ENCODE data around the gene SLC48A1.

Gene SLC48A1

DNA sequence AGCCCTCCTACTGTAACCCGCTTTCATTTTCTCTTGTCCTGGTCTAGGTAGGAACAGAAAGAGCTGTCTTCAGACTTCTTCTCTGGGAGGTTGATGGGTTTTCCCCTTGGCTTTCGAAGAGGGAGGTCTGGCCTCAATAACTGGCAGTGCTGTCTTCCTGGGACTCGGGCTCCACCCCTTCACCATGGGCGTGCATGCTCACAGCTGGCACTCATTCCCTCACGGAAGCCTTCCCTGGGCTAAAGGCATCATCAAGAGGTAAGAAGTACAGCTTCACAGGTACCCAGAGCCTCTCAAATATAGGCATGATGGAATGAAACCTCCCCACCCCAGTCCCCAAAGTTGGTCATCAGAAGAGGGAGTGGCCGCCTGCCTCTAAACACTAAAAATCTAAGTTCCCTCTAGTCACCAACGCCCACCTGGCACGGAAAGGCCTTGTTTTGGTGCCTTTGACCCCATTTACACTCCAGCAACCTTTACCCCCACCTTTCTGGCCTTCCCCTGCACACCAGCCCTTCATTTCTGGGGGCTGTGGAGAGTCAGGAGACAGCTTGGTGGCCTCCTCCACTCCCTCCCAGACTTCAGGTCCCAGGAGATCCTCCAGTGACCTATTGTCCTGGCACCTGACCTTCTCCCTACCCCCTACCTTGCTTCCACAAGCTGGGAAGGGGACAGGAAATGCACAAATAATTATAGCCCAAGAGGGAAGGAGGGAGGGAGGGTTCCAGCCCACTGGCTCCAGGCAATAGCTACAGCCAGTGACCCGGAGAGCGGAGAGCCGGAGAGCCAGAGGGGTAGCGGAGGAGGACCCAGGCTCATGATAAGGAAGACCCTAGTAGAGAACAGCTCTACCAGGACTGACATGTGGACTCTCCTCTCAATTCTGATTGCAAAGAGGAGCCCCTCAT lies 17.1 kb upstream of the SLC48A1 start:
- no peak for DNase-seq

DNA sequence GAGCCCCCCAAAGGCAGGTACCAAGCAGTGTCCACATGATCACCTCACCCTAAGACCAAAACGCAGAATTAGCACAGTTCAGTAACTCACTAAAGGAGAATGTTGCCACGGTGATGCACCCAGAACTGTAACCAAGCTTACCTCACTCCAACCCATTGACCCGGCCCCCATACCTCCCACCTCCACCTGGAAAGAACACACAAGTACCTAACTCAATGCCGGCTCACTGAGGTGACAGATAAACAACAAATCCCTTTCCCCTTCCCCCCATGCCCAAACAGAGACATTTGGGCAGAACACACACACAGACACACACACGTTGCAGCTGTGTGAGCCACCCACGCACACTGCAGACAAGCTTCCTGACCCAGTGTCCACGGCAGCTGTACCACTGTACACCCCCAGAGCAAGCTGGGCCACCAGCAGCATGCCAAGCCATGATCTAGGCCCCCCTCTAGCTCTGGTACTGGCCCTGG lies 15.6 kb upstream of the SLC48A1 start:
- no peaks in the 10 kb centered on the region for H3K9me3 Mint-ChIP-seq
- H3K27ac Mint-ChIP-seq = no peak overlapping the region
- peaks cover 62% of the 10 kb centered on the region for H3K27me3 Mint-ChIP-seq
- no peaks in the 10 kb centered on the region for H3K36me3 Mint-ChIP-seq
- DNase-seq = no peak
- CTCF ChIA-PET = interaction anchor here (0.8 to 11.1 kb wide), 10 partner anchors 10 to 81 kb away, joined by 3 to 207 read pairs (median 10); partner anchors contain the start of gene SLC48A1
- H3K4me1 Mint-ChIP-seq = peaks cover 22% of the 10 kb centered on the region
- no peak overlapping the region for H3K4me3 Mint-ChIP-seq

More for the DNA sequence above, 17.1 kb upstream of the SLC48A1 start:
- H3K9me3 Mint-ChIP-seq = no peaks in the 10 kb centered on the region
- no peaks in the 10 kb centered on the region for H3K36me3 Mint-ChIP-seq
- CTCF ChIA-PET = interaction anchor here (0.7 to 11.1 kb wide), 13 partner anchors 11 to 427 kb away, joined by 3 to 207 read pairs (median 8); partner anchors contain the start of gene CCDC184
- no peak overlapping the region for H3K27ac Mint-ChIP-seq
- H3K4me3 Mint-ChIP-seq = no peak overlapping the region
- peaks cover 64% of the 10 kb centered on the region for H3K27me3 Mint-ChIP-seq
- H3K4me1 Mint-ChIP-seq = peaks cover 22% of the 10 kb centered on the region

DNA sequence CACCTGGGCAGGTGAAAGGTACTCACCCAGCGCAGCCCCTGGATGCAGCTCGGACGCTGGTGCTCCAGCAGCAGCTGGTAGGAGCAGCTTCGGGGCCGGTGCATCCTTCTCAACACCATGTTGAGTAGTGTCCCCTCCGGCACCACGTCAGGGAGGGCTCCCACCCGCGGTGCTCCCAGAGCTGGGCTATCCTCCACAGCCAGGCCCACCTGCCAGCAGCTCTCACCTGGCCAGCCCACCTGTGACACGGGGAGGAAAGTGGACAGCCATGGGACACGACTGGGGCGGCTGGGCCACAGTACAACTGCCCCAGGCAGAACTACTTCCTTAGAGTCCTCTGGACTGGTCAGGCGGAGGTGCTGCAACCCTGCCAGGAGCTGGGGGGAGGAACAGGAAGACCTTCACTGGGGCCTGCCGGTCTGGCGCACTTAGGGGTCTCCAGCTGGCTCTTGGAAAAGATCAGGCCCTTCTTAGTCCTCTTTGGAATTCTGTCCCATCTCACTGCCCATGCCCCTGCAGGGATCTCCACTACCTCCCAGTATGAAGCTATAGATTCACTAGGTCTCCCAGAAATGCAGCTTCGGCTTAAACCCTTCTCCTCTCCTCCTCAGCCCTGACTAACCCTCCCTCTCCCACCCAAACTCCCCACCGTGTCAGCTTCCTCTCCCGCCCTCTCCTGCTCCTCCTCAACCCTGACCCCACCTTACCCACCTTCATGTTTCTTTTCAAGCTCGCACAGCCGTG lies 15.0 kb upstream of the SLC48A1 start:
- CTCF ChIA-PET = interaction anchor here (0.8 to 11.1 kb wide), 9 partner anchors 10 to 80 kb away, joined by 3 to 207 read pairs (median 5); partner anchors contain the start of gene SLC48A1
- H3K36me3 Mint-ChIP-seq = no peaks in the 10 kb centered on the region

DNA sequence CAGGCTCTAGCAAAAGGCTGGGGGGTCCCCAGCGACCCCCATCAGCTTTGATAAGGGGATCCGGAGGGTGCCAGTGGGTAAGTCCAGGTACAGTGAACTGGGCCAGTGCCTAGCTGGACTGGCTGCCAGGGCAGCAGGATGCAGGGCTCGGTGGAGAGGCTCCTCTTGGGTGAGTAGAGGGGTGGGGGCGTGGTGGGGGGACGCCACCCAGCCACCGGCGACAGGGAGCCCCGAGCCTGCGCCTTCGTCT lies 14.5 kb upstream of the SLC48A1 start:
- H3K4me1 Mint-ChIP-seq = peaks cover 22% of the 10 kb centered on the region

More for the DNA sequence above, 15.0 kb upstream of the SLC48A1 start:
- peaks cover 64% of the 10 kb centered on the region for H3K27me3 Mint-ChIP-seq
- H3K27ac Mint-ChIP-seq = no peak overlapping the region
- no peak for DNase-seq
- H3K4me1 Mint-ChIP-seq = peaks cover 22% of the 10 kb centered on the region
- no peaks in the 10 kb centered on the region for H3K9me3 Mint-ChIP-seq
- peak overlapping the region; percentile 22 for H3K4me3 Mint-ChIP-seq

DNA sequence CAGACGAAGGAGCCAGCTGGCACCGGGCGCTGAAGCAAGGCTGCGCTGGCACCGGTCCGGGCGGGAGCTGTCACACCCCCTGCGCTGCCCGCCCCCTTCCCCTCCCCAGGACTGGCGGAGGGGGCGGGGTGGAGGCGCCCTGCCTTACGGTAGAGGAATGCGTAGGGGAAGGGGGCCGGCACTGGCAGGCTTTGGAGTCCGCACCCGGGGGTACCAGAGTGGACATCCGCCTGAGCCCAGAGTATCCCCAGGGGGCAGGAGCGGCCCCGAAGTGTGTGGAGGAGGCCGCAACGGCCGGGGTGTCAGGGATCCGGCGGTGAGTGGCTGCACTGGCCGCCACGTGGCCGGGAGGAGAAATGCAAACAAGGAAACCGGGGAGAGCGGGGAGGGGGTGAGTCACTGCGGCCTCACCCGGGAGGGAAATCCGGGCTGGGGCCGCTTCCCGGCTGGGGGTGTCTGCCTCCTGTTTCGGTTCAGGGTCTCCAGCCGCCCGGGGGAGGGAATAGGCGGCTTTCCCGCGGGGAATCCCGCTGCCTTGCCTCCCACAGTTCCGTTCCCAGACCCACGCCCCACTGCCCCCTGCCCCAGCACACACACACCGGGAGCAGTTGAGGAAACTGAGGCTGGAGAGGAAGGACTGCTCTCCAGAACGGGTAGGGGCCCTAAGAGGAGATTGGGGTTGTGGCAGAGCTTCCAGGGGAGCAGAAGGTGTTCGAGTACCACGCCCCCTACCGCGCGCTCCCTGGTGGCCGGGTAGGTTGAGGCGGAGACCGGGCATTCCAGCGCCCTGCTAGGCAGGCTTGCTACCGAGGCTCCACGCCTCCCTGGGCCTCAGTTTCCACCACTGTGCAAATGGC lies 14.0 kb upstream of the SLC48A1 start, which contains the start of gene RAPGEF3:
RAPGEF3 (minus strand) TSS at position 47 of the 857 bp plus-strand sequence. CDS start 324 bp downstream, outside the sequence.
- CTCF ChIA-PET = interaction anchor here (0.8 to 11.1 kb wide), 11 partner anchors 9 to 81 kb away, joined by 3 to 207 read pairs (median 4); partner anchors contain the start of gene SLC48A1

More for the DNA sequence above, 14.5 kb upstream of the SLC48A1 start:
- H3K9me3 Mint-ChIP-seq = no peaks in the 10 kb centered on the region
- H3K27ac Mint-ChIP-seq = no peak overlapping the region
- H3K4me3 Mint-ChIP-seq = peak overlapping the region; percentile 22
- CTCF ChIA-PET = interaction anchor here (0.9 to 11.1 kb wide), 7 partner anchors 9 to 80 kb away, joined by 3 to 207 read pairs (median 15); no protein-coding TSS in a partner anchor
- H3K27me3 Mint-ChIP-seq = peaks cover 69% of the 10 kb centered on the region
- no peaks in the 10 kb centered on the region for H3K36me3 Mint-ChIP-seq
- no peak for DNase-seq

DNA sequence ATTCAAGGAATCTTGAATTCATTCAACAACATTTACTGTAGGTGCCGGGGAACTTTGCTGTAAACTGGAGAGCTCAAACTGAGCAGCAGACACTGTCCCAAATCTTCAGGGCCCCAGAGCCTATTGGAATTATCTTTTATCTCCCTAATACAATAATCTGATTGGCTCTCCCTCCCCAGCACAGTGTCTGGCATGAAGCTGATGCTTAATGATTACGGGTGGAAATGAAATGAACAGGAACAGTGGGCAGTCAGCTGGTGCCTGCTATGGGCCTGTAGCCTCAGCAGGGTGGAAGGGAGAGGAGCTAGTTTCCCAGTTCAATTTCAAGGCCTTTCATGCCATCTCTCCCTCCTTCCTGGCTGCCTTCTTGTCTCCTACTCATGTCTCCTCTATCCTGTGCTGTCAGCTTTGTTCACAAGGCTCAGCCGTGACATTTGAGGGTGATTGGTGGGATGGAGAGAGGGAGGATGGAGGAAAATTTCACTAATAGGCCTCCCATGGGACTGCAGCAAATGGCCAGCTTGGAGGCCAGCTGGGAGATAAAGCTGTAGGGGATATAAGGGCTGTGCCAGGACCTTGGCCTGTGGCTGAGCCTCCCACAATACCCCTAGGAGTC lies 10.1 kb upstream of the SLC48A1 start:
- CTCF ChIA-PET = interaction anchor here (0.7 to 2.9 kb wide), 8 partner anchors 9 to 75 kb away, joined by 3 to 49 read pairs (median 4); partner anchors contain the start of gene SLC48A1
- Mint-ChIP-seq H3K9me3 (no peaks in the 10 kb centered on the region), H3K36me3 (no peaks in the 10 kb centered on the region), H3K27ac (no peak overlapping the region), H3K4me3 (no peak overlapping the region), H3K27me3 (peaks cover 81% of the 10 kb centered on the region), H3K4me1 (peaks cover 24% of the 10 kb centered on the region)
- no peak for DNase-seq

More for the DNA sequence above, 14.0 kb upstream of the SLC48A1 start, which contains the start of gene RAPGEF3:
- no peaks in the 10 kb centered on the region for H3K9me3 Mint-ChIP-seq
- DNase-seq = peak; percentile 82
- peaks cover 74% of the 10 kb centered on the region for H3K27me3 Mint-ChIP-seq
- no peaks in the 10 kb centered on the region for H3K36me3 Mint-ChIP-seq
- peak within 1 kb of the TSS; percentile 69 for H3K4me3 Mint-ChIP-seq
- H3K4me1 Mint-ChIP-seq = peaks cover 22% of the 10 kb centered on the region
- H3K27ac Mint-ChIP-seq = no peak within 1 kb of the TSS

DNA sequence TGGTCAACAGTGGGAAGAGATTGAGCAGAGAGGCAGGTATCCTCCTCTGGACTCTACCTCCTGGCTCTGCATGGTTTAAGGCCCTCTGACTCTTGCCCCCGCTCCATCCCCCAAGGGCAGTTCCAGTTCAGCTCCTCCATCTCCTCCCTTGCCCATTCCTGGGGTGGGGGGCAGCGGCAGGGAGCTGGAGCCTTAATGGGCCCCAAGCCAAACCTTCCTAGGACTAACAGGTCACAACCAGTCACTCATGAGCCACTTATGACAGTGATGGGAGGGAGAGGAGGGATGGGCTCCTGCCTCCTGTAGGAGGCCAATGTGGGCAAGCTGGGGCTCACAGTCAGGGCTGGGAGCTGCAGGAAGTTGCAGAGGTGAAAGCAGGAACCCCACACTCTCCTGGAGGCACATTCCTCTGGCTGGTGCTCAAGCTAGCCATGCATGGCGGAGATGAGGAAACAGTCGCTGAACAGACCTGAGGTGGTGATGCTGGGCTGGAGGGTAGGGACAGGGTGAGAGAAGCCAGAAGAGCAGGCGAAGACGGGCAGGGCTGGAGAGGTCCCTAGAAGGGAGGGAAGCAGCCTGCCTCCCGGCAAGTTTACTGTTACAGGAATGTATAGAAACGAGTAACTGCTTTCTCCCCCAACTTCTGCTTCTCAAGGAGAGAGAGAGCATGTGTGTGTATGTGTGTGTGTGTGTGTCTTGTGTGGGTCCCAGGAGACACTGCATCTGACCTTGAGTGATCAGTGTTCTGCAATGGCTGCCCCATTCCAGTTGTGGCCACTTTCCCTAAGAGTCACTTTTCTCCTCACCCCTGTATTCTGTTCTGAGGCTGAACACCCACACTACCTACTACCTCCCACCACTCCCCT lies 9.3 kb upstream of the SLC48A1 start:
- CTCF ChIA-PET = interaction anchor here (0.6 to 2.9 kb wide), 7 partner anchors 9 to 75 kb away, joined by 3 to 49 read pairs (median 4); partner anchors contain the start of gene SLC48A1
- Mint-ChIP-seq H3K9me3 (no peaks in the 10 kb centered on the region), H3K27me3 (peaks cover 75% of the 10 kb centered on the region), H3K27ac (no peak overlapping the region), H3K36me3 (no peaks in the 10 kb centered on the region), H3K4me3 (no peak overlapping the region), H3K4me1 (peaks cover 20% of the 10 kb centered on the region)
- DNase-seq = no peak

DNA sequence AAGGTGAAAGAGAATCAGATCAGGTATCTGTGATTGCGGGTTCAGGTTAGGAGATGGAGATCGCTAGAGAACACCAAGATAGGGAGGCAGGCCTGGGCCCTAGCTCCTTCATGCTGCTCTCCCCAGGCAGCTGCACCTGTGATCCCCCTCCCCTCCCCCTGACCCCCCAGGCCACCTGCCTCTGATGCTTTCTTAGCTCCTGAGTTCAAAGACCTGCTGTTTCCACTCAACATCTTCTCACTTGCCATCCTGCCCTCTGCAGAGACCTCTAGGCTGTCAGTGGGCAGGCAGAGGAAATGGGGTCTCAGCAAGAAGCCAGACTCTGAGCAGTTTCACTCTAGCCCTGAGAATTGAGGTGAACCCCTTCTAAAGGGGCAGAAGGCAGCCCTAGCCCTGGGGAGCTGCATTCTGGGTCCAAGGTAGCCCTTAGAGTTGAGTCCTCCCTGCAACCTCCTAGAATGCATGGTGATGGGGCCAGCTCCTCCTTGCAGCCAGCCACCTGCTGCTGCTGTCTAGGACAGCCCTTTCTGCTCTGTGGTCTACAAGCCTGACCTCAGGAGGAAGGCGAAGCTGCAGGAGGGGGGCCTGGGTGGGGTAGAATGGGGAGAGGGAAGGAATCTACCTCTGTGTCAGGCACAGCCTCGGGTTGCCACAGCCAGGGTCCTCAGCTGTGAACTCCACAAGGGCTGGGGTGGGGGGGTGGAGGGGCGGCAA lies 6.4 kb upstream of the SLC48A1 start:
- Mint-ChIP-seq H3K9me3 (no peaks in the 10 kb centered on the region), H3K4me3 (no peak overlapping the region), H3K27me3 (peaks cover 49% of the 10 kb centered on the region), H3K36me3 (no peaks in the 10 kb centered on the region), H3K4me1 (peaks cover 16% of the 10 kb centered on the region), H3K27ac (no peak overlapping the region)
- CTCF ChIA-PET = interaction anchor here (0.6 to 19.0 kb wide), 28 partner anchors 10 to 390 kb away, joined by 3 to 597 read pairs (median 4); partner anchors contain the start of genes ASB8, ENDOU and RAPGEF3
- no peak for DNase-seq

DNA sequence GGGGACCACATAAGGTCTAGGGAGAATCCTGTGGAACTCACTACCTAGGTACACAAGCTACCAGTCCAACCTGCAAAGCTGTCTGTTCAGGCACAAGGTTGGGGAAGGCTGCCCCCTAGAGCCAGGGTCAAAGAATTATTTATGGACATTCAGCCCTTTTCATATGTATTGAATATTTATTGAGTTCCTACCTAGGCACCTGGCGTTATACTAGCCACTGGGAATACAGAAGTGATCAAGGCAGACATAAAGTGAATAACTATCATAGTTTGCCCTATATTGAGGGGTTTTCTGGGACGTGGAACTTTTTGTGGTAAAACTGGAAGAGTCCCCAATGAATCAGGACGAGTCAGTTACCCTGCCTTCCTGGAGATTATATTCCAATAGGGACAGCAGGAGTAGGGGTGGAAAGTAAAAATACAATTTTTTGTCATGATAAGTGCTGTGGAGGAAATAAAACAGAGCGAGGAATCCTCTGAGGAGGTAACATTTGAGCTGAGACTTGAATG lies 5.8 kb upstream of the SLC48A1 start:
- Mint-ChIP-seq H3K36me3 (no peaks in the 10 kb centered on the region), H3K27me3 (peaks cover 46% of the 10 kb centered on the region), H3K4me1 (peaks cover 16% of the 10 kb centered on the region), H3K9me3 (no peaks in the 10 kb centered on the region), H3K27ac (no peak overlapping the region), H3K4me3 (no peak overlapping the region)
- CTCF ChIA-PET = interaction anchor here (0.6 to 19.0 kb wide), 32 partner anchors 10 to 731 kb away, joined by 3 to 597 read pairs (median 4); partner anchors contain the start of genes ASB8, ENDOU and RAPGEF3
- peak; percentile 86 for DNase-seq

DNA sequence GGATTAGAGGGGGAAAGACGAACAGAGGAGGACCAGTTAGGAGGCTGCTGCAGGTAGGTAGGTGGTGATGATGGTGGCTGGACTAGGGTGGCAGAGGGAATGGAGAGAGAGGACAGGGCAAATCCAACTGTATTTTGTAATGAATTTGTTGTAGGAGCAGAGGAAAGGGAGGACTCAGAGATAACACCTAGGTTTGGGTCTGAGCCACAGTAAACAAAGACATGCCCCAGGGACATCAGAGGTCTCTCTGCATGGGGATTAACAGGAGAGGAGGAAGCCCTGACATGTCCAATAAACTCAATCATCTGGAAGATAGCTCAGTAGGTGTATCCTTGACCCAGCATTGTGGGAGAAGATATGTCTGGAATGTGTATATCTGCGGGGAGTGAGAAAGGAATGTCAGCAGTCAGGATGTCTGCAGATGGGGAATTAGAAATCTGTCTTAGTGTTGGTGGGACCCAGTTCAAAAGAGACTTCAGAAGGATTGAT lies 4.7 kb upstream of the SLC48A1 start:
- Mint-ChIP-seq H3K9me3 (no peaks in the 10 kb centered on the region), H3K36me3 (no peaks in the 10 kb centered on the region), H3K27me3 (peaks cover 39% of the 10 kb centered on the region), H3K4me1 (peaks cover 19% of the 10 kb centered on the region), H3K4me3 (no peak overlapping the region), H3K27ac (no peak overlapping the region)
- CTCF ChIA-PET = interaction anchor here (1.0 to 19.0 kb wide), 15 partner anchors 11 to 143 kb away, joined by 3 to 597 read pairs (median 6); partner anchors contain the start of genes ENDOU and RAPGEF3
- DNase-seq = no peak

Measured in activated naive CD4-positive, alpha-beta T cell treated with anti-CD3 and anti-CD28 coated beads, Interleukin-2, amount 10 ng/mL, durations not matched to agents 7 days and 5 days (primary cell).